SK-N-DZ (cell line): Measurements from ENCODE around the gene TP53I13. TPM values are rescaled to one million over a fixed set of nuclear protein-coding genes. Genes with fewer than 3 reads are reported as not detected.
A peak's percentile ranks its signal among the peaks of the same experiment; 100 is the strongest.
"Not testable (repeated sequence)": the region's sequence is repeated elsewhere in the genome, so short reads cannot be mapped to it uniquely, and the experiment has no call there.

Source experiments
- DNase-seq: peaks from one replicate; pipeline ENCODE4 v3.0.0-alpha.2; 2015; ENCODE audit warnings: low spot score
- polyA plus RNA-seq, 2 experiments: library from polyadenylated mRNA; depleted of rRNA; stranded (reverse); fragments of >200 nt; gene quantifications; 2 replicates each; pipeline ENCODE4 v1.2.3, GENCODE V29; 2014

Gene TP53I13
- 111 and 124 TPM in 2 replicates for polyA plus RNA-seq (2014; cell fraction: cytosol; rRNA removed)
- 452 and 459 TPM in 2 replicates for polyA plus RNA-seq (2014; cell fraction: nucleus; rRNA removed)

- DNase-seq: peak; percentile 91
Measured at GRCh38 chr17:29568331-29569244, at the start of gene TP53I13. Gene TP53I13, plus strand, starts transcription at chr17:29568701. Its CDS starts 58 bp downstream, at chr17:29568759.

- no peak for DNase-seq
Measured at GRCh38 chr17:29524692-29525091, 43.8 kb upstream of the TP53I13 start.

- DNase-seq: no peak
Measured at GRCh38 chr17:29526322-29526721, 42.2 kb upstream of the TP53I13 start.

GRCh38 chr17:29533976-29534375, 34.5 kb upstream of the TP53I13 start:
- no peak for DNase-seq

GRCh38 chr17:29544066-29544465, 24.4 kb upstream of the TP53I13 start:
- no peak for DNase-seq

GRCh38 chr17:29546085-29546484, 22.4 kb upstream of the TP53I13 start:
- no peak for DNase-seq

- DNase-seq: no peak
Measured at GRCh38 chr17:29546830-29547229, 21.7 kb upstream of the TP53I13 start.

GRCh38 chr17:29549177-29549923, 19.2 kb upstream of the TP53I13 start:
- no peak for DNase-seq

GRCh38 chr17:29555840-29556239, 12.7 kb upstream of the TP53I13 start:
- DNase-seq: no peak

GRCh38 chr17:29557085-29557738, 11.3 kb upstream of the TP53I13 start:
- no peak for DNase-seq

GRCh38 chr17:29557739-29558116, 10.8 kb upstream of the TP53I13 start:
- no peak for DNase-seq

- not testable (repeated sequence) for DNase-seq
Measured at GRCh38 chr17:29558139-29558538, 10.4 kb upstream of the TP53I13 start.

GRCh38 chr17:29559640-29560039, 8.9 kb upstream of the TP53I13 start:
- DNase-seq: no peak

- DNase-seq: no peak
Measured at GRCh38 chr17:29560316-29560715, 8.2 kb upstream of the TP53I13 start.

- DNase-seq: no peak
Measured at GRCh38 chr17:29561554-29562517, 6.7 kb upstream of the TP53I13 start.

GRCh38 chr17:29562615-29563014, 5.9 kb upstream of the TP53I13 start:
- peak; percentile 6 for DNase-seq

GRCh38 chr17:29563816-29564215, 4.7 kb upstream of the TP53I13 start:
- peak; percentile 11 for DNase-seq

GRCh38 chr17:29565643-29566472, 2.6 kb upstream of the TP53I13 start:
- DNase-seq: peak; percentile 55

- DNase-seq: peak; percentile 57
Measured at GRCh38 chr17:29566473-29567303, 1.8 kb upstream of the TP53I13 start, which contains the start of gene ABHD15. Gene ABHD15, minus strand, starts transcription at chr17:29567037. Its CDS starts 71 bp downstream, at chr17:29566966.
